A549 (cell line): ENCODE results near the gene RANBP3.

ENCODE experiments used
- CBX2 ChIP-seq: fragments of 200-600 bp; sonication (generic); IDR thresholded peaks from 2 replicates; pipeline ENCODE4 v1.6.1; 2016; ENCODE audit warnings: low read depth, mild to moderate bottlenecking, borderline replicate concordance
- CBX8 ChIP-seq: fragments of 200-600 bp; sonication (generic); IDR thresholded peaks from 2 replicates; pipeline ENCODE4 v1.6.1; 2016
- POLR2A ChIP-seq: IDR thresholded peaks from 2 replicates; pipeline ENCODE4 v1.6.1; 2012; ENCODE audit warnings: mild to moderate bottlenecking, low read length
- RAD21 ChIP-seq, 2 experiments: fragments of >200 bp in 1 of 2; sonication (Bioruptor Twin) in 1 of 2; formaldehyde crosslinking in 1 of 2; IDR thresholded peaks in 1 of 2; conservative IDR thresholded peaks in 1 of 2; 2 replicates in 1 of 2; 3 replicates in 1 of 2; pipeline ENCODE4 v1.6.1; 2012 to 2018; ENCODE audit warnings: inconsistent platforms in 1 of 2
- TF ChIP-seq, protein P1 (sequence below): fragments of >200 bp; sonication (Bioruptor Twin); formaldehyde crosslinking; IDR thresholded peaks from 3 replicates; pipeline ENCODE4 v1.5.1; 2016

DNA sequence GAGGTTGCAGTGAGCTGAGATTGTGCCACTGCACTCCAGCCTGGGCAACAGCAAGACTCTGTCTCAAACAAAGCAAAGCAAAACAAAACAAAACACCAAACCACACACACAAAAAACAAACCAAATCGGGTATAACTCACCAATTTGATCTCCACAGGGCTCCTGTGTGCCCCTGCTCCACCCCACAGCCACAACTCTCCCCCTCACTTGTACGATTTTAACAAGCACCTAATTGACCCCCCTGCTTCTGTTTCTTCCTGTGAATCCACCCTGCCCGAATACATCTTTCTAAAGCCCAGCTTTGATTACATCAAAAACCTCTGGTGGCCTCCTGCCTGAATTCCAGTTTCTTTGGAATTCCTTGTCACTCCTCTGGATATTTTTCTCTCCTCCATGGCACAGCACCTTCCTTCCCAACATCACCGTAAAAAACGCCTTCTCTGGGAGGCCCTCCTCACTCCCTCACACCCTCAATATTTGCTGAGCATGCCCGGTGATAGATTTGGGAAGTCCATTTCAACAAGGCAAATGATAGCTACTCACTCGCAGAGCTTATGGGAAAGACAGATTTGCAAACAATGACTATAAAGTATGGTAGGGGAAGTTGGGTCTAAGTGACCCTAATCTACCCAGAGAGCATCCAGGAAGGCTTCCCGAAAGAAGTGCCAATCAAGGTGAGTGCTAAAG, 11.6 kb upstream of the RANBP3 start:
- no peak for TF ChIP-seq CBX2
- no peak for TF ChIP-seq POLR2A
- TF ChIP-seq CBX8: no peak
- TF ChIP-seq, protein P1, sequence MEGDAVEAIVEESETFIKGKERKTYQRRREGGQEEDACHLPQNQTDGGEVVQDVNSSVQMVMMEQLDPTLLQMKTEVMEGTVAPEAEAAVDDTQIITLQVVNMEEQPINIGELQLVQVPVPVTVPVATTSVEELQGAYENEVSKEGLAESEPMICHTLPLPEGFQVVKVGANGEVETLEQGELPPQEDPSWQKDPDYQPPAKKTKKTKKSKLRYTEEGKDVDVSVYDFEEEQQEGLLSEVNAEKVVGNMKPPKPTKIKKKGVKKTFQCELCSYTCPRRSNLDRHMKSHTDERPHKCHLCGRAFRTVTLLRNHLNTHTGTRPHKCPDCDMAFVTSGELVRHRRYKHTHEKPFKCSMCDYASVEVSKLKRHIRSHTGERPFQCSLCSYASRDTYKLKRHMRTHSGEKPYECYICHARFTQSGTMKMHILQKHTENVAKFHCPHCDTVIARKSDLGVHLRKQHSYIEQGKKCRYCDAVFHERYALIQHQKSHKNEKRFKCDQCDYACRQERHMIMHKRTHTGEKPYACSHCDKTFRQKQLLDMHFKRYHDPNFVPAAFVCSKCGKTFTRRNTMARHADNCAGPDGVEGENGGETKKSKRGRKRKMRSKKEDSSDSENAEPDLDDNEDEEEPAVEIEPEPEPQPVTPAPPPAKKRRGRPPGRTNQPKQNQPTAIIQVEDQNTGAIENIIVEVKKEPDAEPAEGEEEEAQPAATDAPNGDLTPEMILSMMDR: no peak
- no peak for TF ChIP-seq RAD21 (conservative IDR thresholded peaks at IDR 0.05 in 1 of 2, IDR thresholded peaks at IDR 0.05 in 1 of 2)
